GM19035 (cell line): ENCODE measurements around the gene SEC22A.

Experiments used
- ATAC-seq: cut with Tn5 transposase; IDR thresholded peaks from one replicate; pipeline ENCODE4 v1.9.1; 2021; ENCODE audit not compliant: unreplicated experiment

Gene SEC22A

GRCh38 chr3:123201557-123202427, at the start of gene SEC22A:
Gene SEC22A (plus strand): TSS chr3:123201943. CDS start chr3:123209218, 7,275 bp downstream.
- peak; percentile 99 for ATAC-seq

GRCh38 chr3:123152687-123153086, 49.1 kb upstream of the SEC22A start:
- ATAC-seq = no peak

- no peak for ATAC-seq
Observed at GRCh38 chr3:123153125-123154019, 48.4 kb upstream of the SEC22A start.

GRCh38 chr3:123154020-123154985, 47.4 kb upstream of the SEC22A start:
- ATAC-seq = no peak

GRCh38 chr3:123155471-123156011, 46.2 kb upstream of the SEC22A start:
- ATAC-seq = no peak

GRCh38 chr3:123156276-123156995, 45.3 kb upstream of the SEC22A start:
- no peak for ATAC-seq

GRCh38 chr3:123157209-123157597, 44.5 kb upstream of the SEC22A start:
- ATAC-seq = no peak

GRCh38 chr3:123157598-123158287, 44.0 kb upstream of the SEC22A start:
- no peak for ATAC-seq

- no peak for ATAC-seq
Observed at GRCh38 chr3:123158330-123158729, 43.4 kb upstream of the SEC22A start.

- no peak for ATAC-seq
Observed at GRCh38 chr3:123158899-123159390, 42.8 kb upstream of the SEC22A start.

GRCh38 chr3:123159926-123160635, 41.7 kb upstream of the SEC22A start:
- no peak for ATAC-seq

GRCh38 chr3:123161167-123161566, 40.6 kb upstream of the SEC22A start:
- no peak for ATAC-seq

GRCh38 chr3:123163141-123163540, 38.6 kb upstream of the SEC22A start:
- no peak for ATAC-seq

- no peak for ATAC-seq
Observed at GRCh38 chr3:123165163-123165562, 36.6 kb upstream of the SEC22A start.

GRCh38 chr3:123167686-123168085, 34.1 kb upstream of the SEC22A start:
- no peak for ATAC-seq

- ATAC-seq = no peak
Observed at GRCh38 chr3:123168122-123168521, 33.6 kb upstream of the SEC22A start.

- ATAC-seq = no peak
Observed at GRCh38 chr3:123168605-123169004, 33.1 kb upstream of the SEC22A start.

- ATAC-seq = no peak
Observed at GRCh38 chr3:123169492-123169929, 32.2 kb upstream of the SEC22A start.
